AG09319 (cell line): Measurements from ENCODE around the gene RAB11FIP2.

Experiments used
- DNase-seq: peaks from one replicate; pipeline ENCODE4 v3.0.0-alpha.2; 2010; ENCODE audit warnings: low read depth; ENCODE audit errors: extremely low read depth
- TF ChIP-seq, protein P1 (sequence below): IDR thresholded peaks from 2 replicates; pipeline ENCODE4 v1.5.1; 2011; ENCODE audit warnings: low read depth, mild to moderate bottlenecking, inconsistent platforms, low read length, moderate library complexity

Gene RAB11FIP2

DNA sequence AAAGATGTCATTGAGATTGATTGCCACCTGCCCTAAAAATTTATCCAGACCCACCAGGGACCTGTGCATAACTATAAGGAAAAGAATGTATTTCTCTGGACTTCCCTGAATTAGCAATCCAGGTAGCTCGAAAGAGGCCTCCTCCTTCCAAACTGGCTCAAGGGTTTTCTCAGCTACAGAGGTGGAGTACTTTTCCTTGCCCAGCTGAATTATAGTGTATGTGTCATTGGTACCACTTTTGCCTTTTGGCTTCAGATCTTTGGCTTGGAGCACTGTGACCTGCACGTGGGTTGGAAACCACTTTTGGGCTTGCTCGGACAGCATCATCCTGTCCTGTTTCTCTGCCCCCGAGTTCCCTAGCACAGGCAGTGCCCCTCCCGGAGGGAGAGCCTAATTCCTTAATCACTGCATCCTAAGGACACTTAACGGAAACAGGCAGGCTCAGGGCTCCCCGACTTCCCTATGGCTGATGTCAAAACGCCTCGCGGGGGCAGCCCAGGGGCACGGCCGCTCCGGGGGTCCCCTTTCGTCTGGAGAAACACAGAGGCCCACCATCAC is 825 bp downstream of the RAB11FIP2 start:
- no peak for DNase-seq
- TF ChIP-seq, protein P1, sequence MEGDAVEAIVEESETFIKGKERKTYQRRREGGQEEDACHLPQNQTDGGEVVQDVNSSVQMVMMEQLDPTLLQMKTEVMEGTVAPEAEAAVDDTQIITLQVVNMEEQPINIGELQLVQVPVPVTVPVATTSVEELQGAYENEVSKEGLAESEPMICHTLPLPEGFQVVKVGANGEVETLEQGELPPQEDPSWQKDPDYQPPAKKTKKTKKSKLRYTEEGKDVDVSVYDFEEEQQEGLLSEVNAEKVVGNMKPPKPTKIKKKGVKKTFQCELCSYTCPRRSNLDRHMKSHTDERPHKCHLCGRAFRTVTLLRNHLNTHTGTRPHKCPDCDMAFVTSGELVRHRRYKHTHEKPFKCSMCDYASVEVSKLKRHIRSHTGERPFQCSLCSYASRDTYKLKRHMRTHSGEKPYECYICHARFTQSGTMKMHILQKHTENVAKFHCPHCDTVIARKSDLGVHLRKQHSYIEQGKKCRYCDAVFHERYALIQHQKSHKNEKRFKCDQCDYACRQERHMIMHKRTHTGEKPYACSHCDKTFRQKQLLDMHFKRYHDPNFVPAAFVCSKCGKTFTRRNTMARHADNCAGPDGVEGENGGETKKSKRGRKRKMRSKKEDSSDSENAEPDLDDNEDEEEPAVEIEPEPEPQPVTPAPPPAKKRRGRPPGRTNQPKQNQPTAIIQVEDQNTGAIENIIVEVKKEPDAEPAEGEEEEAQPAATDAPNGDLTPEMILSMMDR: no peak

DNA sequence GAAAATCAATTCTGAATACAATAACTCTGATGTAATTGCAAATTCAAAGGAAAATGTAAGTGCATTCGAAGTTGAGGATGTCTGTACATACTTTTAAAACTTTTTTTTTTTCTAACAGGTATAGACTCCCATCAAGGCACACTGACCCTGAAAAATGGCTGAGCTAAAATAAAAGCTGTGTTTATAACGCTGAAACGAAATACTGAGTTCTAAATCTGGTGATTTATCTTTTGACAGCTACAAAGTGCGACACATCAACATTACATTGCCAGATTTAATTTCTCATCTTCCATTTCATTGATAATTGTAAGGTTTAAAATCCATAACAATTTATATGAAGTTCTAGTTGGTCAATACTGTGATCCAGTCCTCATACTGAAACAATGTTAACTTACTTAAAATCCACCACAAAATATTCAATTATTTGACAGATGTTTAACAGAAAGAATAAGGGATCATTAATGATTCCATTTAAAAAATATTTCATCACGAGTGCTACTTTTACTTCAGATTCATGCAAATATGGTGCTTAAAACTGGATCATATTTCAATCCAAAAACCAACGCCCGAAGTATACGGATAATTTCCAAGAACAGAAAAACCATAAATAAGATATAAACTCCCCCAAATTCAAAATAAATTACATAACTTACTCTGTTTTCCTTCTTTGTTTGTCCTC is 1.4 kb downstream of the RAB11FIP2 start:
- TF ChIP-seq, protein P1: no peak
- DNase-seq: no peak

DNA sequence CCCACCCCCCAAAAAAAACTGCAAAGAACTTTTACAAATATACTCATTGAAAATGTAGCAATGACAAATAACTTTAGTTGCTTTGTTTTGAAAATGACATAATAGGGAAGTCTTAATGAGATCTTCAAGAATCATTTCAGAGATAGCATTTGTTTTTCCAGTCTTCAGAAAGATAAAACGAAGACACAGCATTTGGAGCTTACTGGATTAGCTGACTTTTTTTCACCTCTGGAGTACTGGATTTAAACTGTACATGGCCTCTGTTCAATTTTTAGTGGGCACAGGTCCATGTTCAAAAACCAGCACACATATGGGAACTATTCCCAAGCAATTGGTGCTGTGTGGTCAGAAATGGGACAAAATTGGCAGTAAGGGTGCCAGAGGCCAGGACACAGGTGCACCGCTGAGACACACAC is 3.9 kb downstream of the RAB11FIP2 start:
- TF ChIP-seq, protein P1: no peak
- no peak for DNase-seq

DNA sequence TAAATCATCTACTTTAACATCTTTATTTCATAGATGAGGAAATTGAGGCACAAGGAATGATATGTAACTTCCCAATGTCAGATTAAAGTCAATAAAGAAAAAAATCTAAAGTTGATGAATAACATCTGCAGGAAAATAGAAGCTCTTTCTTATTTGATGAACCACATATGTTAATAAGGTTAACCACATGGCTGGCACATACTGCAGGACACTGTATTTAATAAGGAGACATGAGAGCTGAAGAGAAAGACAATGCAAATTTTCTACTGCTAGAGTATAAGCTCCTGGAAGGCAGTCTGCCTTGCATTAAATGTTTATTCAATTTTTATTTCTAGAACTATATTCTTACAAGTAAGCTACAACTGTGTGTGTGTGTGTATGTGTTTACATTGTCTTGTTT is 4.4 kb downstream of the RAB11FIP2 start:
- no peak for DNase-seq
- TF ChIP-seq, protein P1: no peak

DNA sequence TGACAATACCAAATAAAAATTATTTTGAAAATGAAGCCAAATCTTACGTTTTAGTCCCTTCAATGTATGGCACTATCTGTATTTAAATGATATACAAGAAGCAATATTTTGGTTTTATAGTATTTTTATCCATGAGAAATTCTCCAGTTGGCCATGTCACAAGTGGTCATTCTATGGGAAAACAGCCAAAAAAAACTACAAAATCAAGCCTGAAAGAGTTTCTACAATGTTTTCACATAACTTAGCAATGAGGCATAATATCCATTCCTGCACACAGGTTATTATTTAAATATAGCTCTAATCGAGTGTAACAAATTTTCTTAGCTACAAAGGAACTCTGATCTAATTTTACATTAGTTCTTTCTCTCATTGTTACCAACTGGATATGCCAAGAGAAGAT is 5.4 kb downstream of the RAB11FIP2 start:
- TF ChIP-seq, protein P1: no peak
- DNase-seq: no peak

DNA sequence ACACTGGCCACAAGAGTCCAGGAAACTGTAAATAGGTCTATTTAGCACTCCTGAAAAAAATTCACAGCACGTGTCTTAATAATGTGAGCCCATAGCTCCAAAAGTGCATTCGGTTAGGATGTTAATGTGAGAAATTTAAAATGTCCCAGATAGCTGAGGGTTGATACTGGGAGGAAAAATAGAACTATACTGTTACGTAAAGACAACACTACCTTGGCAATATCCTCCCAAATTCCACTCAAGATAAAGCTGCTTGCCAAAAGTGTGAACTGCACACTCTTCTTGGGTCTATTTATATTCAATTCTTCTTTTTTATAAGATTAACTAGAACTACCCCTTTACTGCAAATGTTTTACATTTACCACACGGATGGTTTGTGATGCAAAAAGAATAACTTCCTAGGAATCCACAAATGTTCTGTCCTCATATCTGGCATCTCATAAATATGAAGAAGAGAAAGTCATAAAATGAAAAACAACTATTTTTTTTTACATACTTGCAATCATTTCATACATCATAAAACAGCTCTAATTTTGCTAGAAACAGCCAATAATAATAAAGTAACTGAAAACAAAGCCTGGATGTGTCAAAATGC is 10.4 kb downstream of the RAB11FIP2 start:
- no peak for DNase-seq
- TF ChIP-seq, protein P1: no peak

DNA sequence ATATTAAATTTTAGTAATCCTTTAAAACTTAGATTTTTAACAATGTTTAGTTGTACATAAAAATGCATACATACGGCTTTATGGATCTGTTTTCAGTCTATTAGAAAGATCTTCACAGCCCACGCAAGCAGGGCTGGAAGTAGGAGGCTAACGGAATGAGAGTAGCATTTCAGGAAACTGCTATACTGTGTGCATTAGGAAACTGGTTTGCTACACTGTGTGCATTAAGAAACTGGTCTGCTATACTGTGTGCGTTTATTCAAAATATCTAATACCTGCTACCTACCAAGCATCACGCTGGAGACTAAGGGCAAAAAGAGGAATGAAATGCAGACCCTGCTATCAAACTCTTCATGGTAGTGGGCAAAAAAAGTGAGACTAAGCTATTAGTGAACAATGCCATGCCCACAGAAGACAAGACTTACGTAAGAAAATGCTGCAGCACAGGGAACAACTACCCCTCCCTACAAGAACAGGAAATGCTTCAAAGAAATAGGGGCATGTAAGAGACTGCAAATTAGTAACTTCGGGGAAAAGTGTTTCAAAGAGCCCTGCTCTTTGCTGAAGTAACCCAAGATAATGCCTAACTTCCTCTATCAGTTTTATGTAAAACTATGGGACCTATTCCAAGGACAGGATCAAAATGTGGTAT is 11.3 kb downstream of the RAB11FIP2 start:
- DNase-seq: no peak
- TF ChIP-seq, protein P1: no peak
